ENCODE results near the gene ZFAND3.

- TF ChIP-seq CTCF (IDR thresholded peaks at IDR 0.05), result no peak
- no peak for TF ChIP-seq POLR2AphosphoS5 (IDR thresholded peaks at IDR 0.05)
These were observed 57.3 kb downstream of the ZFAND3 start for GRCh38 chr6:37876843-37877242.
